ENCODE results near the gene PCDHGA6.
"Not testable (repeated sequence)": the region's sequence is repeated elsewhere in the genome, so short reads cannot be mapped to it uniquely, and the experiment has no call there.

PCDHGA6 gene

GRCh38 chr5:141393267-141393666 lies 19.6 kb downstream of the PCDHGA6 start:
- FAIRE-seq = no peak
- DNase-seq (ENCODE audit: insufficient read length, low spot score) = no peak
- no peak for TF ChIP-seq POLR2A (IDR thresholded peaks at IDR 0.05; ENCODE audit: low read depth, low read length)

- FAIRE-seq; DNase-seq (ENCODE audit: insufficient read length, low spot score): not testable (repeated sequence)
Observed at GRCh38 chr5:141394401-141395187, 20.9 kb downstream of the PCDHGA6 start.

GRCh38 chr5:141397756-141398551 lies 24.3 kb downstream of the PCDHGA6 start, which contains the start of gene PCDHGB5:
PCDHGB5 (plus strand) TSS chr5:141397947; CDS start chr5:141398128, 181 bp downstream.
- FAIRE-seq; DNase-seq (ENCODE audit: insufficient read length, low spot score): not testable (repeated sequence)

- DNase-seq (ENCODE audit: insufficient read length, low spot score) (no peak), FAIRE-seq (no peak)
- TF ChIP-seq POLR2A (IDR thresholded peaks at IDR 0.05; ENCODE audit: low read depth, low read length) = no peak
Observed at GRCh38 chr5:141398608-141399007, 24.9 kb downstream of the PCDHGA6 start.

- FAIRE-seq = no peak
- no peak for TF ChIP-seq POLR2A (IDR thresholded peaks at IDR 0.05; ENCODE audit: low read depth, low read length)
- no peak for DNase-seq (ENCODE audit: insufficient read length, low spot score)
Observed at GRCh38 chr5:141399555-141400258, 26.0 kb downstream of the PCDHGA6 start.

- peak; percentile 66 for DNase-seq (ENCODE audit: insufficient read length, low spot score)
Observed at GRCh38 chr5:141402553-141403243, 29.0 kb downstream of the PCDHGA6 start, which contains the start of gene PCDHGA9. PCDHGA9 (plus strand) TSS chr5:141402778; CDS start chr5:141402953, 175 bp downstream.

GRCh38 chr5:141403387-141403786 lies 29.7 kb downstream of the PCDHGA6 start:
- TF ChIP-seq POLR2A (IDR thresholded peaks at IDR 0.05; ENCODE audit: low read depth, low read length) = no peak
- FAIRE-seq = no peak
- DNase-seq (ENCODE audit: insufficient read length, low spot score) = no peak

More at GRCh38 chr5:141402553-141403243, 29.0 kb downstream of the PCDHGA6 start, which contains the start of gene PCDHGA9:
- no peak for TF ChIP-seq POLR2A (IDR thresholded peaks at IDR 0.05; ENCODE audit: low read depth, low read length)
- peak; percentile 20 for FAIRE-seq

- not testable (repeated sequence) for FAIRE-seq; DNase-seq (ENCODE audit: insufficient read length, low spot score)
Observed at GRCh38 chr5:141407790-141408505, 34.3 kb downstream of the PCDHGA6 start, which contains the start of gene PCDHGB6. PCDHGB6 (plus strand) TSS chr5:141408021; CDS start chr5:141408203, 182 bp downstream.

GRCh38 chr5:141409598-141410306 lies 36.1 kb downstream of the PCDHGA6 start:
- FAIRE-seq = no peak
- TF ChIP-seq POLR2A (IDR thresholded peaks at IDR 0.05; ENCODE audit: low read depth, low read length) = no peak

GRCh38 chr5:141411575-141411974 lies 37.9 kb downstream of the PCDHGA6 start:
- DNase-seq (ENCODE audit: insufficient read length, low spot score) = no peak
- TF ChIP-seq POLR2A (IDR thresholded peaks at IDR 0.05; ENCODE audit: low read depth, low read length) = no peak
- no peak for FAIRE-seq

More at GRCh38 chr5:141409598-141410306, 36.1 kb downstream of the PCDHGA6 start:
- DNase-seq (ENCODE audit: insufficient read length, low spot score) = no peak

GRCh38 chr5:141412854-141413539 lies 39.3 kb downstream of the PCDHGA6 start, which contains the start of gene PCDHGA10:
PCDHGA10 (plus strand) TSS chr5:141412987; CDS start chr5:141413176, 189 bp downstream.
- FAIRE-seq = no peak
- TF ChIP-seq POLR2A (IDR thresholded peaks at IDR 0.05; ENCODE audit: low read depth, low read length) = no peak

More at GRCh38 chr5:141412854-141413539, 39.3 kb downstream of the PCDHGA6 start, which contains the start of gene PCDHGA10:
- DNase-seq (ENCODE audit: insufficient read length, low spot score) = peak; percentile 68

All from H54 (cell line).